MCF 10A (cell line): ENCODE results near the gene COL25A1. TPM values are rescaled to one million over a fixed set of nuclear protein-coding genes. Genes with fewer than 3 reads are reported as not detected.
A peak's percentile ranks its signal among the peaks of the same experiment; 100 is the strongest.

ENCODE experiments used
- BruUV-seq: library from RNA; stranded (reverse); fragments of 400-500 nt; replicated peaks from 2 replicates; lab custom pipeline; 2021; lab: Mats Ljungman, UMichigan
- CTCF ChIA-PET: fragments of 300-600 bp; sonication (Branson Sonifier 250); formaldehyde crosslinking; extraction: SDS; loops from one replicate; lab custom pipeline; 2021; ENCODE audit warnings: antibody characterized with exemption, inconsistent platforms; lab: Yijun Ruan, JAX
- POLR2A ChIA-PET: fragments of 300-600, 350-650 bp; sonication (Branson Sonifier 250); formaldehyde crosslinking; extraction: SDS; loops from one replicate; lab custom pipeline; 2020; ENCODE audit warnings: antibody characterized with exemption, inconsistent platforms; lab: Yijun Ruan, JAX
- DNase-seq: peaks from one replicate; pipeline ENCODE4 v3.0.0-alpha.2; 2018; ENCODE audit not compliant: unreplicated experiment
- H3K27ac Mint-ChIP-seq: one replicate; pipeline ENCODE4 v1.8.0; 2022; ENCODE audit warnings: mild to moderate bottlenecking, low read depth, mixed read lengths; ENCODE audit not compliant: unreplicated experiment
- H3K27me3 Mint-ChIP-seq: one replicate; pipeline ENCODE4 v1.8.0; 2022; ENCODE audit warnings: mixed read lengths; ENCODE audit not compliant: insufficient read depth, unreplicated experiment
- H3K36me3 Mint-ChIP-seq: one replicate; pipeline ENCODE4 v1.8.0; 2022; ENCODE audit warnings: mild to moderate bottlenecking, moderate library complexity, mixed read lengths; ENCODE audit not compliant: insufficient read depth, unreplicated experiment
- H3K4me1 Mint-ChIP-seq: one replicate; pipeline ENCODE4 v1.8.0; 2022; ENCODE audit warnings: mixed read lengths; ENCODE audit not compliant: insufficient read depth, unreplicated experiment
- H3K4me3 Mint-ChIP-seq: one replicate; pipeline ENCODE4 v1.8.0; 2022; ENCODE audit warnings: mild to moderate bottlenecking, moderate library complexity, mixed read lengths; ENCODE audit not compliant: unreplicated experiment
- H3K9me3 Mint-ChIP-seq: one replicate; pipeline ENCODE4 v1.8.0; 2022; ENCODE audit warnings: mixed read lengths; ENCODE audit not compliant: unreplicated experiment
- intact Hi-C: fragments of 100-400 bp; cut with micrococcal nuclease; formaldehyde crosslinking; loops from 2 replicates; pipeline ENCODE4 v1.14.1; 2022
- total RNA-seq: library from RNA; stranded (reverse); gene quantifications from 2 replicates; pipeline ENCODE4 v1.2.3, GENCODE V29; 2022
- TF ChIP-seq, protein P1 (sequence below): fragments of 200-600 bp; IDR thresholded peaks from one replicate; pipeline ENCODE4 v1.8.0; 2022; ENCODE audit warnings: antibody characterized with exemption, mild to moderate bottlenecking; ENCODE audit not compliant: unreplicated experiment

The COL25A1 gene
- total RNA-seq, 1 experiment from 2014 or later, result not detected

- intact Hi-C loops, result no loop called here
- BruUV-seq, result no TSS peak
- Mint-ChIP-seq H3K27me3 (no peaks in the 10 kb centered on the region), H3K4me1 (peaks cover 15% of the 10 kb centered on the region), H3K27ac (no peak overlapping the region), H3K4me3 (no peak overlapping the region), H3K9me3 (peaks cover 7% of the 10 kb centered on the region), H3K36me3 (no peaks in the 10 kb centered on the region)
- TF ChIP-seq, protein P1, sequence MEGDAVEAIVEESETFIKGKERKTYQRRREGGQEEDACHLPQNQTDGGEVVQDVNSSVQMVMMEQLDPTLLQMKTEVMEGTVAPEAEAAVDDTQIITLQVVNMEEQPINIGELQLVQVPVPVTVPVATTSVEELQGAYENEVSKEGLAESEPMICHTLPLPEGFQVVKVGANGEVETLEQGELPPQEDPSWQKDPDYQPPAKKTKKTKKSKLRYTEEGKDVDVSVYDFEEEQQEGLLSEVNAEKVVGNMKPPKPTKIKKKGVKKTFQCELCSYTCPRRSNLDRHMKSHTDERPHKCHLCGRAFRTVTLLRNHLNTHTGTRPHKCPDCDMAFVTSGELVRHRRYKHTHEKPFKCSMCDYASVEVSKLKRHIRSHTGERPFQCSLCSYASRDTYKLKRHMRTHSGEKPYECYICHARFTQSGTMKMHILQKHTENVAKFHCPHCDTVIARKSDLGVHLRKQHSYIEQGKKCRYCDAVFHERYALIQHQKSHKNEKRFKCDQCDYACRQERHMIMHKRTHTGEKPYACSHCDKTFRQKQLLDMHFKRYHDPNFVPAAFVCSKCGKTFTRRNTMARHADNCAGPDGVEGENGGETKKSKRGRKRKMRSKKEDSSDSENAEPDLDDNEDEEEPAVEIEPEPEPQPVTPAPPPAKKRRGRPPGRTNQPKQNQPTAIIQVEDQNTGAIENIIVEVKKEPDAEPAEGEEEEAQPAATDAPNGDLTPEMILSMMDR, result no peak
- no peak for DNase-seq
- CTCF ChIA-PET, result interaction anchor here (1.4 kb wide), 1 partner anchor 9 kb away, joined by 3 read pairs; no protein-coding TSS in a partner anchor
- POLR2A ChIA-PET, result no interaction called here
Observed at GRCh38 chr4:109234596-109234995, 67.9 kb downstream of the COL25A1 start.

DNA sequence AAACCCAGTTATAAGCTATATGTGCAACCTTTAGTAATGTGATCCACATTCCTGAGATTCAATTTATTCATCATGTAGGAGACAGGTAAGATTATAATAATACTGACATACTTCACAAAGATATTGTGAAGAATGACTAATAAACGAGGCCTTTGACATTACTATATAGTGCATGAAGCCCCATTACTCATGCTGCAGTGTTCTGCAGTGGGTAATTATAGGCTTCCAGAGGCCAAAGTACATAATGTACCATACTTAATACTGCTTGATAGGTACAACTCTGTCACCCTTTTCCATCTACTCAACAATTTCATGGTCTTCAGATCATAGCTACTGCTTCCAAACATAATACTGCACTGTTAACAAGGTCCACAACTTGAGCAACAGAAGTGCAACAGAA is 68.9 kb downstream of the COL25A1 start:
- H3K27me3 Mint-ChIP-seq, result no peaks in the 10 kb centered on the region
- H3K4me3 Mint-ChIP-seq, result no peak overlapping the region
- TF ChIP-seq, protein P1, result no peak
- intact Hi-C loops, result no loop called here
- no TSS peak for BruUV-seq
- H3K9me3 Mint-ChIP-seq, result peaks cover 7% of the 10 kb centered on the region
- peaks cover 15% of the 10 kb centered on the region for H3K4me1 Mint-ChIP-seq
- ChIA-PET POLR2A (interaction anchor here (0.5 kb wide), 1 partner anchor 598 kb away, joined by 5 read pairs; no protein-coding TSS in a partner anchor), CTCF (interaction anchor here (0.8 kb wide), 1 partner anchor 361 kb away, joined by 3 read pairs; no protein-coding TSS in a partner anchor)
- no peaks in the 10 kb centered on the region for H3K36me3 Mint-ChIP-seq
- DNase-seq, result peak; percentile 11
- H3K27ac Mint-ChIP-seq, result no peak overlapping the region

DNA sequence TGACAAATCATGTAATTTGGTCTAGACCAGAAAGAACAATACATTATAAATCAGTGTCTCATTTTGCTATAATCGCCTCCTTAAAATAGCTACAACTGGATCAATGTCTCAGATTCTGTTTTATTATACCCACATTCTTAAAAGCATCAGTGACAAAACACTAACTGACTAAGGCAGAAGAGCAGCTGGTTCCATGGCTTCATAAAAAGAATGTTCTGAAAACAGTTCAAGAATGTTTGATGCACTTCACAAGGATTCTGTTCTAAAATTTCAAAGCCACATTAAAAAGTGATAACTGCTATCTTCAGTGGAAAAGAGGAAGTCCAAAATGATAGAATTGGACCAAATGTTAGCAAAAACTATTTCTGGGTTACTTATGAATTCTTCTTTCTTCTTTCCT is 69.8 kb downstream of the COL25A1 start:
- CTCF ChIA-PET, result no interaction called here
- no peak for DNase-seq
- intact Hi-C loops, result no loop called here
- peaks cover 7% of the 10 kb centered on the region for H3K9me3 Mint-ChIP-seq
- TF ChIP-seq, protein P1, result no peak
- no peaks in the 10 kb centered on the region for H3K36me3 Mint-ChIP-seq
- no TSS peak for BruUV-seq
- H3K27me3 Mint-ChIP-seq, result no peaks in the 10 kb centered on the region
- no peak overlapping the region for H3K4me3 Mint-ChIP-seq
- POLR2A ChIA-PET, result no interaction called here
- H3K4me1 Mint-ChIP-seq, result peaks cover 15% of the 10 kb centered on the region
- H3K27ac Mint-ChIP-seq, result no peak overlapping the region

GRCh38 chr4:109231331-109231730 is 71.1 kb downstream of the COL25A1 start:
- H3K9me3 Mint-ChIP-seq, result no peaks in the 10 kb centered on the region

More at GRCh38 chr4:109231331-109231730, 71.1 kb downstream of the COL25A1 start:
- no peak for DNase-seq
- ChIA-PET POLR2A (no interaction called here), CTCF (interaction anchor here (0.6 to 0.8 kb wide), 2 partner anchors 14 to 83 kb away, joined by 3 to 4 read pairs; no protein-coding TSS in a partner anchor)
- no TSS peak for BruUV-seq
- H3K4me3 Mint-ChIP-seq, result no peak overlapping the region
- H3K27ac Mint-ChIP-seq, result no peak overlapping the region
- TF ChIP-seq, protein P1, result no peak
- peaks cover 15% of the 10 kb centered on the region for H3K4me1 Mint-ChIP-seq
- H3K27me3 Mint-ChIP-seq, result no peaks in the 10 kb centered on the region
- intact Hi-C loops, result no loop called here
- H3K36me3 Mint-ChIP-seq, result no peaks in the 10 kb centered on the region
